IPS-18c (cell line): ENCODE measurements around the gene APOBEC3G.

ENCODE experiments used
- H3K4me3 ChIP-seq: 2 replicates; pipeline ENCODE4 v1.7.0; 2013; ENCODE audit warnings: low read depth, mild to moderate bottlenecking, low read length, moderate library complexity; ENCODE audit not compliant: insufficient read depth
- H3K9me3 ChIP-seq: one replicate; pipeline ENCODE4 v1.6.1; 2013; ENCODE audit warnings: mild to moderate bottlenecking, low read length, moderate library complexity; ENCODE audit not compliant: control insufficient read depth, insufficient read depth

The APOBEC3G gene

GRCh38 chr22:39084666-39085065 is 7.6 kb downstream of the APOBEC3G start:
- no peaks in the 10 kb centered on the region for H3K9me3 ChIP-seq
- H3K4me3 ChIP-seq: no peak overlapping the region

DNA sequence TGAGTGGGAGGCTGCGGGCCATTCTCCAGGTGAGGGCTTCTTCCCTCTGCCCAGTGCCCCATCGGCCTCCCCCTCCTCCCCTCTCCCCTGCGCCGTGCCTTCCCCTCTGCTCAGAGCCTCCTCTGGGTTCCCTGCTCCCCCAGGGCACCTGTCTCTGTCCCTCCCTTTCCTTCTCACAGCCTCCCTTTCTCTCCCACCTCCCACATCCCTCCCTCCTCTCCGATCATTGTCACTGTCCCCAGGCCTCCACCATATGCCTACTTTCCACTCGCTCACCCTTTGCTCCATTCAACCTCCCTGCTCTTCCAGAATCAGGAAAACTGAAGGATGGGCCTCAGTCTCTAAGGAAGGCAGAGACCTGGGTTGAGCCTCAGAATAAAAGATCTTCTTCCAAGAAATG is 10.0 kb downstream of the APOBEC3G start:
- no peak overlapping the region for H3K4me3 ChIP-seq
- H3K9me3 ChIP-seq: no peaks in the 10 kb centered on the region

DNA sequence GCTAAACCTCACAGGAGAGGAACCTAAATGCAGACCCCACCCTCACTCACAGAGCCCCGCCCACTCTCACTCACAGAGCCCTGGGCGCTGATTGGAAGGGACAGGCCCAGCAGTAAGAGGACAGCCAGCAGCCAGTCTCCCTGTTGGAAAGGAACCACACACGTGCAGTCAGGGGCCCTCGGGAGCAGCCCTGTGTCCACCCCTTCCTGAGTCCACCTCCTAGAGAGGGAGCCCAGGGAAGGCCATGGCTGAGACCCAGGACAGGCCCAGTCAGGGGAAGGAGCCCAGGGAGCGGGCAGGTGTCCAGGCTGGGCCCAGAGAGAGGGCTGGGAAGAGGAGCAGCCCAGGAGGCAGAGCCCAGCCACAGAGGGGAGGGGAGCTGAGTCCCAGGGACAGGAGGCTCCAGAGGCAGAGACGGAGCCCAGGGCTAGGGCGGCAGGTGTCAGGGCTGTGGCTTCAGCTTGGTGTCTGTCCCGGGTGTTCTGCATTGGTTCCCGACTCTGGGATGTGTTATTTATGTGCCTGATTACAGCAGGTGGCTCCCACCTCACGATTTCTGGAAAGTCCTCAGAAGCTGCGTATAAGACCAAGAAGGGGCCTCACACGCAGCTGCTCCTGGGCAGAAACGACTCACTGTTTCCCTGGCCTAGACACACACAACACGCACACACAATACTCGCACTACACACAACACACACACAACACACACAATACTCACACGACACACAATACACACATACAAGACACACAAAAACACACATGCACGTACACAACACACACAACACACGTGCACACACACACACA is 11.0 kb downstream of the APOBEC3G start:
- no peaks in the 10 kb centered on the region for H3K9me3 ChIP-seq

GRCh38 chr22:39088685-39089032 is 11.6 kb downstream of the APOBEC3G start:
- no peak overlapping the region for H3K4me3 ChIP-seq
- no peaks in the 10 kb centered on the region for H3K9me3 ChIP-seq

More for the DNA sequence above, 11.0 kb downstream of the APOBEC3G start:
- no peak overlapping the region for H3K4me3 ChIP-seq

GRCh38 chr22:39089928-39090327 is 12.9 kb downstream of the APOBEC3G start:
- Histone ChIP-seq H3K9me3 (no peaks in the 10 kb centered on the region), H3K4me3 (no peak overlapping the region)

DNA sequence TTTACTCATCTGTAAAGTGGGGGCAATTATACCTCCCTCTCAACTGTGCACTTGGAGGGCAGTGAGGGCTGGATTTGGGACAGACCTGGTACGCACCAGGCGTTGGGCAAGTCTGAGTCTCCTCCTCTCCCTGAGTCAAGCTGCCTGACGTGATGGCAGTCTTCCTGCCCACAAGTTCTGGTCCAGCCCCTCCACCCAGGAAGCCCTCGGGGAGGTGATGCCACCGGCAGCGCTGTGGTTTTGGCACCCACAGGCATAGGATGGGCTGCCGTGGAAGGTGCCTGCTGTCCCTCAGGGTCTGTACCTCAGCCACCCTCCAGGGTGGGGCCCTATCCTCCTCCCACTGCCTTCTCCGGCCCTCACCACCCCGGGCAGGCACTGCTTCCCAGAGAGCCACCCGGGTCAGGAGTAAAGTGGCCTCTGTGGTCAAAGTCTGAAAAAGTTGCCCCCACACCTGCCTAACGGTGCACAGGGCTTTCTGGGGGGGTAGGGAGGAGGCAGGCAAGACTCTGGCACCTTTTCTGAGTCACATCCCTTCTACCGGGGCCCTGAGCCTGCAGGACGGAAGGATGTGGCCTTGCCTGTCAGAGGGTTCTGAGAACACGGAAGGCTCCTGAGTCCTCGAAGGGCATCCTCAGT is 13.5 kb downstream of the APOBEC3G start:
- Histone ChIP-seq H3K4me3 (no peak overlapping the region), H3K9me3 (no peaks in the 10 kb centered on the region)

GRCh38 chr22:39091126-39092081 is 14.3 kb downstream of the APOBEC3G start:
- no peaks in the 10 kb centered on the region for H3K9me3 ChIP-seq

DNA sequence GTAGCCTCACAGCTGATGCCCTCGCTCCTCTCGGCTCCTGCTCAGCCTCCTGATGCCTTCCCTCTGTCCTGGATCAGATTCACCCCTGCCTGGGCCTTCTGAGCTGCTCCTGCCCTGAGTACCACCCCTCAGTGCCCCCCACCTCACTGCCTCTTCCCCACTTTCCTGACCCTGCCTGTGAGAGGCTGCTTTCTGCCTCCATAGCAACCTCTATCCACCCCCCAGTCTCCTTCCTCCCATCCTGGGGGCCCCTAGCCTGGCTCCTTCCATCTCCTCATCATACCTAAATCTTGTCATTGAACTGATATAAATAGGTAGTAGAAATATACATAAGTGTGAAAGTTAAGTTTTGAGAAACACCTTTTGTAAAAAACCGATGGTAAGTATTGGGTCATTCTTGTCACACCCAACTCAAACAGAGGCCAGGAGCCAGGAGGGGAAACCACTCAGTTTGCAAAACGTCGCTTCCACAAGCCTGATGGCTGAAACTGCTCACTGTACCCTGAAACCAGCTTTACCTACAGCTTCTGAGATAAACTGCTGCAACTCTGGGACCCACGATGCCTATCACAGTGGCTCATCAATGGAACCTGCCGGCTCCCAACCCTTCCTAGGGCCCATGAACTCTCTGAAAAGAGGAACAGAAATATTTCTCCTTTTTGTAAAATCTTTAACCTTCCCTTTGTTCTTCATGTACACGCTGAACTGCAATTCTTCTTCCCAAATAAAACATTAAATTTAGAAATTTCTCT is 15.2 kb downstream of the APOBEC3G start:
- H3K4me3 ChIP-seq: no peak overlapping the region

More at GRCh38 chr22:39091126-39092081, 14.3 kb downstream of the APOBEC3G start:
- no peak overlapping the region for H3K4me3 ChIP-seq

GRCh38 chr22:39094717-39095389 is 17.8 kb downstream of the APOBEC3G start:
- Histone ChIP-seq H3K9me3 (no peaks in the 10 kb centered on the region), H3K4me3 (no peak overlapping the region)

More for the DNA sequence above, 15.2 kb downstream of the APOBEC3G start:
- H3K9me3 ChIP-seq: no peaks in the 10 kb centered on the region

DNA sequence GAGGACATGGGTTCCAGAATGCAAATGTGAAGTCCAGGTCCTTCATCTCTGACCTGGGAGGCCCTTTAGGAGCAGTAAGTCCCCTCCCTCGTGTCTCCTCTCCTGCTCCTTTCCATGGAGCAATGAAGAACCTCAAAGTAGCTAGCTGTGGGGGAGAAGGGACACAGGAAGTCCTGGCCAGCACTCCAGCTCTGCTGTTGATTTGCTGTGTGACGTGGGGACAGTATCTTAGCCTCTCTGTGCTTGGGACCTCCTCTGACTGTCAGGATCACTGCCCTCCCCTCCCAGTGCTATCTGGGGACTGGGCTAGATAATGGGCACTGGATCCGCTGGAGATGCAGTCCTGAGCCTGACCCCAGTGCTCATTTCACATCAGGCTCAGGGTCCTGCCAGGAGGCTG is 18.9 kb downstream of the APOBEC3G start:
- H3K9me3 ChIP-seq: no peaks in the 10 kb centered on the region

GRCh38 chr22:39097098-39098020 is 20.3 kb downstream of the APOBEC3G start, which contains the start of gene APOBEC3H:
APOBEC3H (plus strand) TSS chr22:39097244; CDS start chr22:39100279, 3,035 bp downstream.
- Histone ChIP-seq H3K4me3 (no peak within 1 kb of the TSS), H3K9me3 (no peaks in the 10 kb centered on the region)

More for the DNA sequence above, 18.9 kb downstream of the APOBEC3G start:
- H3K4me3 ChIP-seq: no peak overlapping the region

- Histone ChIP-seq H3K9me3 (no peaks in the 10 kb centered on the region), H3K4me3 (no peak overlapping the region)
Measured at GRCh38 chr22:39098026-39098425, 21.0 kb downstream of the APOBEC3G start.

DNA sequence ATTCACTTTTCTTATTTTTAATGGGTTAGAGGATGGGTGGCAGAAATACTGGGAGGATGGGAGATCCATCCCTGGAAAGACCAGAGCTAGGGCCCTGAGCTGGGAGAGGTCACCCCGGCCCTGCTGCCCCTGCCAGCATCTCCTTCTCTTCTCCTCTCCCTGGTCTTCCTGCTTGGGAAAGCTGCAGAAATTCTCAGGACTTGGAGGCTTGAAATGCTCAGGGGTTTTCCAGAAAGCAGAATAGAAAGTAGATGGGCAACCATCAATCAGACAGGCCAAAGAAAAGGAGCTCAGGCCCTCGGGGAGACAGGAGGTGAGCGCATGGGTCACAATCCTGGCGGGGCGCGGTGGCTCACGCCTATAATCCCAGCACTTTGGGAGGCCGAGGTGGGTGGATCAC is 21.5 kb downstream of the APOBEC3G start:
- Histone ChIP-seq H3K4me3 (no peak overlapping the region), H3K9me3 (no peaks in the 10 kb centered on the region)

DNA sequence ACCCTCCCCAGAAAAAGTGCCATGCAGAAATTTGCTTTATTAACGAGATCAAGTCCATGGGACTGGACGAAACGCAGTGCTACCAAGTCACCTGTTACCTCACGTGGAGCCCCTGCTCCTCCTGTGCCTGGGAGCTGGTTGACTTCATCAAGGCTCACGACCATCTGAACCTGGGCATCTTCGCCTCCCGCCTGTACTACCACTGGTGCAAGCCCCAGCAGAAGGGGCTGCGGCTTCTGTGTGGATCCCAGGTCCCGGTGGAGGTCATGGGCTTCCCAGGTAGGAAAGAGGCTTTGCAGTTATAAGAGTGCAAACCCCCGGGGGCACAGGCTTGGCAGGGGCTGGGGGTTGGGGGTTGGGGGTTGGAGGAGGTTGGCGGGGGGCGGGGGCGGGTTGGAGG is 24.2 kb downstream of the APOBEC3G start:
- Histone ChIP-seq H3K4me3 (no peak overlapping the region), H3K9me3 (no peaks in the 10 kb centered on the region)

DNA sequence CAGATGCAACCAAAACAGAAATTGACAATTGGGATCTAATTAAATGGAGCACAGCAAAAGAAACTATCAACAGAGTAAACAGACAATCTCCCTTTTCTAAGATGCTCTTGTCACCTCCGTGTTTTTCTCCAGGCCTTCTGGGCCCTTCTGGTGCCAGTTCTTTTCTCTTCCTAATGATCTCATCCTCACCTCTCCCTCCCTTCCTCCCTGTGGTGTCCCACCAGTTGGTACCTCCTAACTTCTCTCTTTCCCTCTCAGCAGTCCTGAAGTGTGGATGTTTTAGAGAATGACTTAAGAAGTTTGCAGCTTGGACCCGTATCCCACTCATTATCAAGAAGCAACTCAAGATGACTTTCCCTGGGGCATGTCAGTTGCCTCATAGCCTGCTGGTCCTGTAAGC is 26.4 kb downstream of the APOBEC3G start:
- no peaks in the 10 kb centered on the region for H3K9me3 ChIP-seq
- no peak overlapping the region for H3K4me3 ChIP-seq
